ENCODE data around the gene CTNNA2.

CTNNA2 gene

GRCh38 chr2:80151248-80151647 lies 638.4 kb downstream of the CTNNA2 start:
- Histone ChIP-seq H3K27ac (ENCODE audit: low read length, poor library complexity, severe bottlenecking) (no peak overlapping the region), H3K18ac (ENCODE audit: low read depth in 1 of 2, low read length in 2 of 2) (no peak overlapping the region), H3K4me2 (ENCODE audit: low read length, poor library complexity, severe bottlenecking) (no peak overlapping the region), H2BK15ac (ENCODE audit: low read depth, poor library complexity, severe bottlenecking) (no peak overlapping the region), H3K23ac (ENCODE audit: low read length in 2 of 2) (no peak overlapping the region), H3K14ac (ENCODE audit: low read length in 2 of 2) (no peak overlapping the region), H3K79me1 (replicated peaks; ENCODE audit: low read length, poor library complexity, severe bottlenecking) (no peaks in the 10 kb centered on the region), H4K8ac (ENCODE audit: low read length) (no peak overlapping the region), H3K27me3 (ENCODE audit: control insufficient read depth in 1 of 2, insufficient read depth in 1 of 2, low read length in 2 of 2) (no peaks in the 10 kb centered on the region), H3K9me3 (ENCODE audit: control insufficient read depth, low read length) (no peaks in the 10 kb centered on the region), H2AK5ac (ENCODE audit: low read length, severe bottlenecking) (no peak overlapping the region), H2BK5ac (ENCODE audit: low read depth, low read length, poor library complexity, severe bottlenecking) (no peak overlapping the region), H3K36me3 (ENCODE audit: control insufficient read depth in 1 of 2, insufficient read depth in 2 of 2, low read depth in 1 of 2, low read length in 2 of 2) (no peaks in the 10 kb centered on the region), H2BK12ac (ENCODE audit: low read length in 2 of 2) (no peak overlapping the region), H4K91ac (ENCODE audit: low read length) (no peak overlapping the region), H3K4me3 (ENCODE audit: insufficient read depth in 1 of 2, low read depth in 1 of 2, low read length in 2 of 2) (no peak overlapping the region), H2BK120ac (ENCODE audit: low read depth, low read length) (no peak overlapping the region), H3K9ac (ENCODE audit: low read length) (no peak overlapping the region), H3K4ac (ENCODE audit: low read depth in 1 of 2, low read length in 2 of 2) (no peak overlapping the region), H3K4me1 (ENCODE audit: control insufficient read depth, insufficient read depth, low read depth, low read length) (no peaks in the 10 kb centered on the region), H2AFZ (ENCODE audit: low read depth, low read length) (no peak overlapping the region)
- DNase-seq: no peak

GRCh38 chr2:80151651-80152050 lies 638.8 kb downstream of the CTNNA2 start:
- Histone ChIP-seq H3K4me3 (ENCODE audit: insufficient read depth in 1 of 2, low read depth in 1 of 2, low read length in 2 of 2) (no peak overlapping the region), H3K9me3 (ENCODE audit: control insufficient read depth, low read length) (no peaks in the 10 kb centered on the region), H2BK15ac (ENCODE audit: low read depth, poor library complexity, severe bottlenecking) (no peak overlapping the region), H2BK12ac (ENCODE audit: low read length in 2 of 2) (no peak overlapping the region), H3K27me3 (ENCODE audit: control insufficient read depth in 1 of 2, insufficient read depth in 1 of 2, low read length in 2 of 2) (no peaks in the 10 kb centered on the region), H2AFZ (ENCODE audit: low read depth, low read length) (no peak overlapping the region), H3K79me1 (replicated peaks; ENCODE audit: low read length, poor library complexity, severe bottlenecking) (no peaks in the 10 kb centered on the region), H2BK120ac (ENCODE audit: low read depth, low read length) (no peak overlapping the region), H2BK5ac (ENCODE audit: low read depth, low read length, poor library complexity, severe bottlenecking) (no peak overlapping the region), H3K36me3 (ENCODE audit: control insufficient read depth in 1 of 2, insufficient read depth in 2 of 2, low read depth in 1 of 2, low read length in 2 of 2) (no peaks in the 10 kb centered on the region), H3K27ac (ENCODE audit: low read length, poor library complexity, severe bottlenecking) (no peak overlapping the region), H3K18ac (ENCODE audit: low read depth in 1 of 2, low read length in 2 of 2) (no peak overlapping the region), H3K14ac (ENCODE audit: low read length in 2 of 2) (peak overlapping the region in 1 of 2 experiments; percentile 31), H3K4ac (ENCODE audit: low read depth in 1 of 2, low read length in 2 of 2) (no peak overlapping the region), H3K23ac (ENCODE audit: low read length in 2 of 2) (no peak overlapping the region), H4K8ac (ENCODE audit: low read length) (no peak overlapping the region), H3K9ac (ENCODE audit: low read length) (no peak overlapping the region), H3K4me2 (ENCODE audit: low read length, poor library complexity, severe bottlenecking) (no peak overlapping the region), H3K4me1 (ENCODE audit: control insufficient read depth, insufficient read depth, low read depth, low read length) (no peaks in the 10 kb centered on the region), H4K91ac (ENCODE audit: low read length) (no peak overlapping the region), H2AK5ac (ENCODE audit: low read length, severe bottlenecking) (no peak overlapping the region)
- 77% methylated on average over 3 of the region's 3 CpGs for WGBS
- no peak for DNase-seq

GRCh38 chr2:80153151-80153550 lies 640.3 kb downstream of the CTNNA2 start:
- no peak overlapping the region for H3K4ac ChIP-seq (ENCODE audit: low read depth in 1 of 2, low read length in 2 of 2)
- H3K9me3 ChIP-seq (ENCODE audit: control insufficient read depth, low read length): no peaks in the 10 kb centered on the region
- no peak overlapping the region for H3K14ac ChIP-seq (ENCODE audit: low read length in 2 of 2)
- H2BK15ac ChIP-seq (ENCODE audit: low read depth, poor library complexity, severe bottlenecking): no peak overlapping the region
- 73% methylated on average over 3 of the region's 4 CpGs for WGBS
- H3K23ac ChIP-seq (ENCODE audit: low read length in 2 of 2): no peak overlapping the region
- H4K91ac ChIP-seq (ENCODE audit: low read length): no peak overlapping the region
- H3K79me1 ChIP-seq (replicated peaks; ENCODE audit: low read length, poor library complexity, severe bottlenecking): no peaks in the 10 kb centered on the region
- H3K27ac ChIP-seq (ENCODE audit: low read length, poor library complexity, severe bottlenecking): no peak overlapping the region
- H3K4me2 ChIP-seq (ENCODE audit: low read length, poor library complexity, severe bottlenecking): no peak overlapping the region
- no peak overlapping the region for H2BK12ac ChIP-seq (ENCODE audit: low read length in 2 of 2)
- no peak overlapping the region for H4K8ac ChIP-seq (ENCODE audit: low read length)
- no peak overlapping the region for H3K4me3 ChIP-seq (ENCODE audit: insufficient read depth in 1 of 2, low read depth in 1 of 2, low read length in 2 of 2)
- H2AK5ac ChIP-seq (ENCODE audit: low read length, severe bottlenecking): no peak overlapping the region
- peaks cover 0 to 2% of the 10 kb centered on the region in 2 experiments for H3K27me3 ChIP-seq (ENCODE audit: control insufficient read depth in 1 of 2, insufficient read depth in 1 of 2, low read length in 2 of 2)
- no peak overlapping the region for H2BK120ac ChIP-seq (ENCODE audit: low read depth, low read length)
- no peak overlapping the region for H2AFZ ChIP-seq (ENCODE audit: low read depth, low read length)
- H2BK5ac ChIP-seq (ENCODE audit: low read depth, low read length, poor library complexity, severe bottlenecking): no peak overlapping the region
- no peaks in the 10 kb centered on the region for H3K4me1 ChIP-seq (ENCODE audit: control insufficient read depth, insufficient read depth, low read depth, low read length)
- no peaks in the 10 kb centered on the region for H3K36me3 ChIP-seq (ENCODE audit: control insufficient read depth in 1 of 2, insufficient read depth in 2 of 2, low read depth in 1 of 2, low read length in 2 of 2)
- DNase-seq: no peak
- no peak overlapping the region for H3K18ac ChIP-seq (ENCODE audit: low read depth in 1 of 2, low read length in 2 of 2)
- no peak overlapping the region for H3K9ac ChIP-seq (ENCODE audit: low read length)

GRCh38 chr2:80153768-80154167 lies 640.9 kb downstream of the CTNNA2 start:
- Histone ChIP-seq H4K91ac (ENCODE audit: low read length) (no peak overlapping the region), H3K36me3 (ENCODE audit: control insufficient read depth in 1 of 2, insufficient read depth in 2 of 2, low read depth in 1 of 2, low read length in 2 of 2) (no peaks in the 10 kb centered on the region), H3K4ac (ENCODE audit: low read depth in 1 of 2, low read length in 2 of 2) (no peak overlapping the region), H3K27ac (ENCODE audit: low read length, poor library complexity, severe bottlenecking) (no peak overlapping the region), H3K18ac (ENCODE audit: low read depth in 1 of 2, low read length in 2 of 2) (no peak overlapping the region), H2BK15ac (ENCODE audit: low read depth, poor library complexity, severe bottlenecking) (no peak overlapping the region), H2BK120ac (ENCODE audit: low read depth, low read length) (no peak overlapping the region), H3K14ac (ENCODE audit: low read length in 2 of 2) (no peak overlapping the region), H4K8ac (ENCODE audit: low read length) (no peak overlapping the region), H3K9me3 (ENCODE audit: control insufficient read depth, low read length) (no peaks in the 10 kb centered on the region), H3K23ac (ENCODE audit: low read length in 2 of 2) (no peak overlapping the region), H2BK12ac (ENCODE audit: low read length in 2 of 2) (no peak overlapping the region), H3K9ac (ENCODE audit: low read length) (no peak overlapping the region), H2BK5ac (ENCODE audit: low read depth, low read length, poor library complexity, severe bottlenecking) (no peak overlapping the region), H2AFZ (ENCODE audit: low read depth, low read length) (no peak overlapping the region), H2AK5ac (ENCODE audit: low read length, severe bottlenecking) (no peak overlapping the region), H3K4me3 (ENCODE audit: insufficient read depth in 1 of 2, low read depth in 1 of 2, low read length in 2 of 2) (no peak overlapping the region), H3K27me3 (ENCODE audit: control insufficient read depth in 1 of 2, insufficient read depth in 1 of 2, low read length in 2 of 2) (peaks cover 0 to 2% of the 10 kb centered on the region in 2 experiments), H3K4me2 (ENCODE audit: low read length, poor library complexity, severe bottlenecking) (no peak overlapping the region), H3K79me1 (replicated peaks; ENCODE audit: low read length, poor library complexity, severe bottlenecking) (no peaks in the 10 kb centered on the region), H3K4me1 (ENCODE audit: control insufficient read depth, insufficient read depth, low read depth, low read length) (no peaks in the 10 kb centered on the region)
- DNase-seq: no peak
